ENCODE results near the gene SH2D1A. TPM values are rescaled to one million over a fixed set of nuclear protein-coding genes. Genes with fewer than 3 reads are reported as not detected.

The SH2D1A gene
- total RNA-seq, 3 donors from 2014 or later (not counting 1 experiment from before 2014, with no cell fraction given), result 58.4 to 73.6 (median 62.2) TPM

DNA sequence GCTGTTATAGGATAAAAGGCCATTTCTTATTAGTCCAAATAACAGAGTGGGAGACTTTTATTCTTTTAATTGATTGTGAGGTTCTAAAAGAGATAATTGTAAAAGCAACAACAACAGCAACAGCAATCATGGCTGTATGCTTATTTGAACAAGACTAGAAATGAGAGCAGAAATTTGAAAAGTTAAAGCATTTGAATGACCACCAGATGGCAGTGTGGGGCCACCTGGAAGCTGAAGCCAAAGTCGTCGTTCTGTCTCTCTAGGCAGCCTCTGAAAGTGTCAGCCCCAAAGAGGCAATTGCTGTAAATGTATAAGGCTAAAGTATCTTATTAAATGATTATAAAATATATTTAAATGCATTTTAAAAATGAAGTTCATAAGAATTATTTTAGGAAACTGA lies 42.2 kb downstream of the SH2D1A start:
- Histone ChIP-seq H3K27ac (ENCODE audit: low read length) (no peak overlapping the region), H3K4me1 (ENCODE audit: control insufficient read depth, insufficient read depth, low read length) (peaks cover 8% of the 10 kb centered on the region), H3K27me3 (ENCODE audit: control insufficient read depth, insufficient read depth, low read length) (no peaks in the 10 kb centered on the region), H3K4me3 (ENCODE audit: low read length) (no peak overlapping the region), H3K9me3 (ENCODE audit: control insufficient read depth, insufficient read depth, low read length) (no peaks in the 10 kb centered on the region), H3K36me3 (ENCODE audit: control insufficient read depth, insufficient read depth, low read length) (peaks cover 12% of the 10 kb centered on the region)
- TF ChIP-seq, protein P1, sequence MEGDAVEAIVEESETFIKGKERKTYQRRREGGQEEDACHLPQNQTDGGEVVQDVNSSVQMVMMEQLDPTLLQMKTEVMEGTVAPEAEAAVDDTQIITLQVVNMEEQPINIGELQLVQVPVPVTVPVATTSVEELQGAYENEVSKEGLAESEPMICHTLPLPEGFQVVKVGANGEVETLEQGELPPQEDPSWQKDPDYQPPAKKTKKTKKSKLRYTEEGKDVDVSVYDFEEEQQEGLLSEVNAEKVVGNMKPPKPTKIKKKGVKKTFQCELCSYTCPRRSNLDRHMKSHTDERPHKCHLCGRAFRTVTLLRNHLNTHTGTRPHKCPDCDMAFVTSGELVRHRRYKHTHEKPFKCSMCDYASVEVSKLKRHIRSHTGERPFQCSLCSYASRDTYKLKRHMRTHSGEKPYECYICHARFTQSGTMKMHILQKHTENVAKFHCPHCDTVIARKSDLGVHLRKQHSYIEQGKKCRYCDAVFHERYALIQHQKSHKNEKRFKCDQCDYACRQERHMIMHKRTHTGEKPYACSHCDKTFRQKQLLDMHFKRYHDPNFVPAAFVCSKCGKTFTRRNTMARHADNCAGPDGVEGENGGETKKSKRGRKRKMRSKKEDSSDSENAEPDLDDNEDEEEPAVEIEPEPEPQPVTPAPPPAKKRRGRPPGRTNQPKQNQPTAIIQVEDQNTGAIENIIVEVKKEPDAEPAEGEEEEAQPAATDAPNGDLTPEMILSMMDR (IDR thresholded peaks at IDR 0.05), result peak; percentile 70
- H3K36me3 Mint-ChIP-seq, result no peaks in the 10 kb centered on the region
- no peak overlapping the region for H3K4me3 Mint-ChIP-seq
- DNase-seq (peak; percentile 45 to 82), ATAC-seq (peak; percentile 69 to 83 (median 82))
- H3K27ac Mint-ChIP-seq, result no peak overlapping the region
- intact Hi-C loops (cut with micrococcal nuclease), result no loop called here
- no peaks in the 10 kb centered on the region for H3K27me3 Mint-ChIP-seq (ENCODE audit: low read depth in 2 of 2)
- WGBS (ENCODE audit: insufficient coverage), result 0% methylated on average over 1 of the region's 2 CpGs
- H3K4me1 Mint-ChIP-seq, result peaks cover 6% of the 10 kb centered on the region in 2 donors
- no peaks in the 10 kb centered on the region for H3K9me3 Mint-ChIP-seq

DNA sequence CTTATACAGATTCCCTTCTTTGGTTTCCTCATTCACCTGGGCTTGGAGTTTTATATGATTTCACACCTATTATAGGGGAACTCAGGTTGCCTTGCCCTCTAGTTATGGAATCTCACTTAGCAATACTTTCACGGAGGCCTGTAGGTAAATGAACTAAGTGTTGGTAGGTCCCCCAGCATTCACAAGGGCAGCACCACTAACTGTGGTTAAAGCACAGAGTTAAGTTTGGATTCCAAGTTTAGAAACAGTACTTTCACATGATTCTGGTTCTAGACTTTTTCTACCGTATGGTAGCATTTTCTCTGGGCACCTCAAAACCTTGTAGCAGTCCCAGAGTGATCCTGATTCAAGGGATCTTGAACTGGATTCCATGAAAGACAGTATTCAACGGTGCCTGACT lies 46.4 kb downstream of the SH2D1A start:
- Mint-ChIP-seq H3K9me3 (no peaks in the 10 kb centered on the region), H3K4me3 (no peak overlapping the region), H3K36me3 (no peaks in the 10 kb centered on the region), H3K4me1 (peaks cover 12 to 21% of the 10 kb centered on the region in 2 donors), H3K27ac (peak overlapping the region in 1 of 2 donors; percentile 18), H3K27me3 (ENCODE audit: low read depth in 2 of 2) (no peaks in the 10 kb centered on the region)
- TF ChIP-seq, protein P1 (IDR thresholded peaks at IDR 0.05), result no peak
- DNase-seq (no peak), ATAC-seq (no peak)
- H3K27me3 ChIP-seq (ENCODE audit: control insufficient read depth, insufficient read depth, low read length), result no peaks in the 10 kb centered on the region
- intact Hi-C loops (cut with micrococcal nuclease), result no loop called here
- H3K4me3 ChIP-seq (ENCODE audit: low read length), result no peak overlapping the region
- H3K4me1 ChIP-seq (ENCODE audit: control insufficient read depth, insufficient read depth, low read length), result peaks cover 6% of the 10 kb centered on the region
- H3K36me3 ChIP-seq (ENCODE audit: control insufficient read depth, insufficient read depth, low read length), result peaks cover 8% of the 10 kb centered on the region
- H3K27ac ChIP-seq (ENCODE audit: low read length), result no peak overlapping the region
- H3K9me3 ChIP-seq (ENCODE audit: control insufficient read depth, insufficient read depth, low read length), result no peaks in the 10 kb centered on the region
- WGBS (ENCODE audit: insufficient coverage), result 58% methylated on average over 2 of the region's 3 CpGs

DNA sequence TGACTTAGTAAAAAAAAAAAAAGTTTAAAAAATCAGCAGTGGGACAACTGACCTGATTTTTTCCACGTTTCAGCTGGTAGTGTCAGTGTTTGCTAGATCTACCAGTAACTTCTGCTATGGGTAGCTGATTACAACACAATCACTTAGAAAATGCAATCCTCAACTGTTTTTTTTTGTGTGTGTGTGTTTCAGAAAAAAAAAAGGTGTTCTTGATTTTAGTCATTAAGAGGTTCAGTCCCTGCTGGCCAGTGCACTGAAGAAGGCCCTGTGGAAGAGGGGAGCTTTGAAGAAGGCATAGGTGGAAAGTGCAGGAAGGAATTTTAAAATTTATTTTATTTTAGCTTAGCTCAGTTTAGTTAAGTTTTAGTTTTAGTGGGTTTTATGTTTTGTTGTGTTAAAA lies 46.9 kb downstream of the SH2D1A start:
- no CpG with 5 or more reads among the region's 1 CpG for WGBS (ENCODE audit: insufficient coverage)
- Histone ChIP-seq H3K36me3 (ENCODE audit: control insufficient read depth, insufficient read depth, low read length) (peaks cover 3% of the 10 kb centered on the region), H3K27me3 (ENCODE audit: control insufficient read depth, insufficient read depth, low read length) (no peaks in the 10 kb centered on the region), H3K4me1 (ENCODE audit: control insufficient read depth, insufficient read depth, low read length) (peaks cover 4% of the 10 kb centered on the region), H3K4me3 (ENCODE audit: low read length) (no peak overlapping the region), H3K27ac (ENCODE audit: low read length) (no peak overlapping the region), H3K9me3 (ENCODE audit: control insufficient read depth, insufficient read depth, low read length) (no peaks in the 10 kb centered on the region)
- Mint-ChIP-seq H3K4me3 (no peak overlapping the region), H3K27me3 (ENCODE audit: low read depth in 2 of 2) (no peaks in the 10 kb centered on the region), H3K9me3 (no peaks in the 10 kb centered on the region), H3K36me3 (no peaks in the 10 kb centered on the region), H3K4me1 (peaks cover 12 to 18% of the 10 kb centered on the region in 2 donors), H3K27ac (peak overlapping the region in 1 of 2 donors; percentile 16)
- no peak for ATAC-seq
- no peak for DNase-seq
- TF ChIP-seq, protein P1 (IDR thresholded peaks at IDR 0.05), result no peak
- intact Hi-C loops (cut with micrococcal nuclease), result no loop called here

DNA sequence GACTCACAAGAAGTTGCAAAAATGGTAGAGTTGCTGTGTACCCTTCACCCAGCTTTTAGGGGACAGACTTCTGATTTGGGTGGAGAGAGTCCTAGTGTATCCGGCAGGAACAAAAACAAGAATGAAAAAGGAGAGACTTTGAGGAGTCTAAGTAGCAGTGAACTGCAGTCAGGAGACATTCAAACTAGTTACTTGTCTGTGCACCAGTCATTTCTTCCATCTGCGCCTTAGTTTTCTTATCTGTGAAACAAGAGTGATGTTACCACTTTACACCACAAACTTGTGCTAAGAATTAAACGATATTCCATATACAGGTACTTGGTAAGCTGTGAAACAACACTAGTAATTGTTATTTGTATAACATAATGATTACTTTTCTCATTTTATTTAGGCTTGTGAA lies 47.3 kb downstream of the SH2D1A start:
- H3K9me3 ChIP-seq (ENCODE audit: control insufficient read depth, insufficient read depth, low read length), result no peaks in the 10 kb centered on the region
- peaks cover 3% of the 10 kb centered on the region for H3K4me1 ChIP-seq (ENCODE audit: control insufficient read depth, insufficient read depth, low read length)
- intact Hi-C loops (cut with micrococcal nuclease), result no loop called here
- DNase-seq (no peak), ATAC-seq (no peak)
- peaks cover 2% of the 10 kb centered on the region for H3K36me3 ChIP-seq (ENCODE audit: control insufficient read depth, insufficient read depth, low read length)
- peaks cover 12 to 14% of the 10 kb centered on the region in 2 donors for H3K4me1 Mint-ChIP-seq
- H3K36me3 Mint-ChIP-seq, result no peaks in the 10 kb centered on the region
- H3K27ac Mint-ChIP-seq, result peak overlapping the region in 1 of 2 donors; percentile 16
- WGBS (ENCODE audit: insufficient coverage), result 100% methylated on average over 1 of the region's 3 CpGs
- TF ChIP-seq, protein P1 (IDR thresholded peaks at IDR 0.05), result no peak
- no peak overlapping the region for H3K4me3 ChIP-seq (ENCODE audit: low read length)
- H3K4me3 Mint-ChIP-seq, result no peak overlapping the region
- no peaks in the 10 kb centered on the region for H3K27me3 Mint-ChIP-seq (ENCODE audit: low read depth in 2 of 2)
- H3K27me3 ChIP-seq (ENCODE audit: control insufficient read depth, insufficient read depth, low read length), result no peaks in the 10 kb centered on the region
- H3K9me3 Mint-ChIP-seq, result no peaks in the 10 kb centered on the region
- H3K27ac ChIP-seq (ENCODE audit: low read length), result no peak overlapping the region
